GM19324 (cell line): Measurements from ENCODE around the gene SYT17.
"Not testable (repeated sequence)": the region's sequence is repeated elsewhere in the genome, so short reads cannot be mapped to it uniquely, and the experiment has no call there.

Experiments used
- ATAC-seq: cut with Tn5 transposase; IDR thresholded peaks from one replicate; pipeline ENCODE4 v1.9.1; 2021; ENCODE audit warnings: mild to moderate bottlenecking, moderate library complexity; ENCODE audit not compliant: unreplicated experiment, low FRiP score

Gene SYT17

GRCh38 chr16:19172098-19172780, 4.2 kb downstream of the SYT17 start:
- ATAC-seq: no peak

GRCh38 chr16:19173059-19173458, 5.0 kb downstream of the SYT17 start:
- no peak for ATAC-seq

- ATAC-seq: no peak
These were observed 5.8 kb downstream of the SYT17 start for GRCh38 chr16:19173649-19174383.

- no peak for ATAC-seq
These were observed 6.4 kb downstream of the SYT17 start for GRCh38 chr16:19174478-19174877.

DNA sequence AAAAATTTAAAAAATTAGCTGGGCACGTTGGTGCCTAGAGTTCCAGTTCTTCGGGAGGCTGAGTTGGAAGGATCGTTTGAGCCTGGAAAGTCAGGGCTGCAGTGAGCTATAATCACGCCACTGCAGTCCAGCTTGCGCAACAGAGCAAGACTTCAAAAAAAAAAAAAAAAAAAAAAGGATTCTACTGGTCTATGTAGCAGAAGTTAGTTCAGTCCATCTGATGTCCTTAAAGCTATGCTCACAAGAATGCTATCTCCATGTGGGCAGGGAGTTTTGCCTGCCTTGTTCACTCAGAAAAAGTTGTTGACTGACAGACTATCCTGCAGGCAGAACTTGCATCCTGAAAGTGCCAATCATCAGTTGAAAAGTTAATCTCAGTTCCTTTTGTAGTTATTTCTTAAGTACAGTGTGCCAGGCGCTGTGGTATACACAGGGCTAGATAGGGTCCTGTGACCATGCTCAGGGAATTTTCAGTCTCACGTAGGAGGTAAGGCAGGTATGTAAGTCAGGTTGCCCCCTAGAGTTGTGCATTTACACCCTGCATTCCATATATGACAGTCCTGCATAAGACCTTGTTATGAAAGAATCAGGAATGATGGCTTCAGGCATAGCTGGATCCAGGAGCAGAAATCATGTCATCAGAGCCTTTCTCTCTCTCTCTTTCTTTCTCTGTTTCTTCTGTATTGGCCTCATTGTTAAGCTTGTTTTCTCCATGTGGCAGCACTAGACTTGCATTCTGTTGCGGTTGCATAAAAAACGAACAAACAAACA, 7.6 kb downstream of the SYT17 start:
- no peak for ATAC-seq

DNA sequence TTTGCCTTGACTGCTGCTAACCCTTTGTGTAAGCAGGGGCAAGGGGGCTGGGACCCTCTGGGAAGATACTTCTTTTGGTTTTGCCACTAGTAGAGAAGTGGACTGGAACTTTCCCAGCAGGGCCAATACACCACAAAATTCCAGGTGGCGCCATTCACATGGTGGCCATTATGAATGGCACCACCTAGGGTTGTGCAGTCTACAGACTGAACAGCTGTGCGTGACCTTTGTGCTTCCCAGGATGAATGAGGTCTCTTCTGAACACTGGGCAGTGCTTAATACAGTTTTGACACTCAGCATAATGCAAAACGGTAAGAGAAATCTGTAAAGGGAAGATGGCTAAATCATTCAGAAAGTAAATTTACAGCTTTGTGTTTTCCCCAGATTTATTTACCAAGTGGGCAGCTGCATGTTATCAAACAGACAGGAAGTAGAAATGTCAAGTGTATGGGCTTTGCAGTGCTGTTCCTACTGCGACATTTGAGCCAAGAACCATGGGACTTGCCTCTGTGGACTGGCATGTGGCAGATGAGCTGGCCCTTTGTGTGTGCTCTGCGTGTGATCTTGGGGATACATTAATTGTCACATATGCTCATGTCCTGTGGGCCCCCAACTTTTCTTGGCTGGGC, 9.2 kb downstream of the SYT17 start:
- ATAC-seq: no peak

DNA sequence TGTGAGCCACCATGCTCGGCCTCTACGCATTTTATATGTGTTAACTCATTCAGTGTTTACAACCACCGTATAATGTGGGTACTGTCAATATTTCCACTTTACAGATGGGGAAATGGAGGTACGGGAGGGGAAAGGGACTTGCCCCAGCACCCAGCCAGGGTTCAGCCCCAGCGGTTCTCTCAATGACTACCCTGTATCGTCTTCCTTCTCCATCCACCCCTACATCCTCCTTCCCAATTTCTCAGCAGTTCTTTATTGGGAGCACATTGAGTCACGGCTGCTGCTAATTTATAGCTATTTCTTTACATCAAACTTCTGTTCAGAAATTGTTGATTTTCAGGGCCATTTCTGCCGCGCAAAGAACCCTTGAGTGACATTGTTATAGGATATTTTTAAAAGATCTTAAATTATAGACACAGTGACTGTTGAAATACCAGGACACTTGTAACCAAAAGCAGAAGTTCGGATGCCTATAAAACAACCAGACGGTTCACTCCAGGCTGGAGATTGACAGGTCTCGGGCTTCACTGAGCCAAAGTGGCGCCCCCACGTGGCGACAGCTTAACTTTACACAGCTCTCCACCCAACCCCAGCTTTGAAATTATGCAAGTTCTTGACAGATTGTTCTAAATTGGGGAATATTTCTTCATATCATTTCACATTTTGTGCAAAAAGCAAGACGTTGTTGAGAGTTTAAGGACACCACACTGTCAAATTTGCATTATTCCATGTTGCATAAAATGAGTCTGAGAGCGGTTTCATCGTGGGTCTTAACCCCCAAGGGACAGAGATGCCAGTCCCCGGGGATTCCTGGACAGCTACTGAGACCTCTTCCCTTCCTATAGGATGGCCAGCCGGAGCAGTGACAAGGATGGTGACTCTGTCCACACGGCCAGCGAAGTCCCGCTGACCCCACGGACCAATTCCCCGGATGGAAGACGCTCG, 11.8 kb downstream of the SYT17 start:
- no peak for ATAC-seq

DNA sequence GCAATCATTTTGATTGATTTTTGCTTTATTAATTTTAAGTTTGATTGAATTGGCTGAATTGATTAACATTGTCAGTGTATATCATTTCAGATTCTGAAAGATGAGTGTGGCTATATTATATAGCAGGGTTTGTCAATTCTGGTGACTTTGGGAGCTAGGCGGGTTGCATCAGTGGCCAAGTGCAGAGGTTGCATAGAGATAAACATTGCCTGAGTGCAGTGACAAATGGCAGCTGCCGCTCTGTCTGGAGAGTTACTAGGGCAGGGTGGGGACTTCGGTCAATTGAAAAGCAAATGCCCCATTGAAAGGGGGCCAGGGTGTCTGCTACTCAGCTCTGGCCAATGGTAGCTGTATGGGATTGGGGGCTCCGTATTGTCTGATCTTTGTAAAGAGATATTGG, 12.7 kb downstream of the SYT17 start:
- ATAC-seq: no peak

GRCh38 chr16:19182481-19182880, 14.4 kb downstream of the SYT17 start:
- ATAC-seq: no peak

DNA sequence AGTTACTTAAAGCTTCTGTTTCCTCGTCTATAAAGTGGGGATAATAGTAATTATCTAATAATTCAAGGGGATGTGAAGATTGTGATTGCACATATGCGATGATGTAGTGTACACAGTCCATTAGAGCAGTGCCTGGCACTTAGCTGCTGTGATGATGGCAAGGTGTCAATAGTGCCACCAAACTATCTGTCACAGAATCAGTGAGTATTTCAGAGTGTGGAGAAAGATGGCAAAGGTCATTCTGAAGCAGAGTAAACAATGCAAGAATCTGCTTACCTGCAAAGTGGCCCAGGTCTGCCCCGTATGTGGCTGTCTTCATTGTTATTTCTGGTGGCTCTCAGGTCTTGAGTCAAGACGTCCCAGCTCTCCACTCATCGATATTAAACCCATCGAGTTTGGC, 15.1 kb downstream of the SYT17 start:
- ATAC-seq: no peak

GRCh38 chr16:19184823-19185509, 16.9 kb downstream of the SYT17 start:
- ATAC-seq: no peak

DNA sequence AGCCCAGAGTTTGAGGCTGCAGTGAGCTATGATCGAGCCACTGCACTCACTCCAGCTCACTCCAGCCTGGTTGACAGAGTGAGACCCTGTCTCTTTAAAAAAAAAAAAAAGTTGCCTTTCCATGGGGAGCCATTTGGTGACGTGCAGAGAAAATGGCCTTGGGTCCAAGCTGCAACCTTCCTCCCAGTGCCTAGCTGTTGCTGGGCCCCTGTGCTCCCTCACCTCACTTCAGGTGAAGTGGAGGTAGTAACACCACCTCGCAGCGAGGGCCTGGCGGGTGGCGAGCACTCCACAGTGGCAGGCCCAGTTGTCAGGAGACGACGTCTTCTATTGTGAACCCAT, 17.4 kb downstream of the SYT17 start:
- ATAC-seq: no peak

- ATAC-seq: no peak
These were observed 18.4 kb downstream of the SYT17 start for GRCh38 chr16:19186408-19186807.

DNA sequence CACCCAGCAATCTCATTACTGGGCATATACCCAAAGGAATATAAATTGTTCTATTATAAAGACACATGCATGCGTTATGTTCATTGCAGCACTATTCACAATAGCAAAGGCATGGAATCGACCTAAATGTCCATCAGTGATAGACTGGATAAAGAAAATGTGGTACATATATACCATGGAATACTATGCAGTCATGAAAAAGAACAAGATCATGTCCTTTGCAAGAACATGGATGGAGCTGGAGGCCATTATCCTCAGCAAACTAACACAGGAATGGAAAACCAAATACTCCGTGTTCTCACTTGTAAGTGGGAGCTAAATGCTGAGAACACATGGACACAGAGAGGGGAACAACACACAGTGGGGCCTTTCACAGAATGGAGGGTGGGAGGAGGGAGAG, 19.9 kb downstream of the SYT17 start:
- not testable (repeated sequence) for ATAC-seq

DNA sequence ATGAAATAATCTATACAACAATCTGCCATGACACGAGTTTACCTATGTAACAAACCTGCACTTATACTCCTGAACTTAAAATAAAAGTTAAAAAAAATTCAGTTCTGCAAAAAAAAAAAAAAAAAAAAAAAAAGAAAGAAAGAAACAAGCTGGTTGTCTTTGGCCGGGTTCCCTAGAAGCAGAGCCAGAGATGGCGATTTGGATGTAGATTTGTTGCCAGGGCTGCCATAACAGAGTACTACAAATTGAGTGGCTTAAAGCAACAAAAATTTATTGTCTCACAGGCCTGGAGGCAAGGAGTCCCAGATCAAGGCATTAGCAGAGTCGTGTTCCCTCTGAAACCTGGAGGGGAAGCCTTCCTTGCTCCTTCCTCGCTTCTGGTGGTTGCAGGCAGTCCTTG, 20.4 kb downstream of the SYT17 start:
- ATAC-seq: no peak

GRCh38 chr16:19192865-19193264, 24.8 kb downstream of the SYT17 start:
- no peak for ATAC-seq

- ATAC-seq: no peak
These were observed 28.8 kb downstream of the SYT17 start for GRCh38 chr16:19196871-19197270.

DNA sequence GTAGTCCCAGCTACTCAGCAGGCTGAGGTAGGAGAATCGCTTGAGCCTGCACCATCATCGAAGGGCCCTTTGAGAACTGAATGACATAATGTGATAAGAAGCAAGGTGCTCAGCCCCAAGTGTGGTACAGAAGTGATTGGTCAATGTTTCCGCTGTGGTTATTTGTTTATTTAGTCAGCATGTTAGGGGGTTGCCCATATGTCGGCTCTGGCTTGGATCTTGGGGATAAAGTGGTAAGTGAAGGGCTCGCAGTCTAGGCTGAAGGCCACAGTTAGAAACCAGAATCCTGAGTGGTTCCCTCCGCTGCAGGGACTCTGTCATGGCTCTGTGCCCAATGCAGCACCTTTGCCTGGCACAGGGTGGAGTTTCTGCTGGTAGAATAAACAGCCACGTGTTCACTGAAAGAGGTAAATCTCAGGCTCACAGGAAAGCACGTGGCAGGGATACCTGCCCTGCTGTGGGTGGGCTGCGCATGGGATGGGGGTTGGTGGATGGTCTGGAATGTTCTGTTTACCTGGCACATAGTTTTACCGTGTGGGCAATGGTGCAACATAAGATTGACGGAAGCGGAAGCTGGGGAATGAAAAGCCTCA, 35.4 kb downstream of the SYT17 start:
- no peak for ATAC-seq

DNA sequence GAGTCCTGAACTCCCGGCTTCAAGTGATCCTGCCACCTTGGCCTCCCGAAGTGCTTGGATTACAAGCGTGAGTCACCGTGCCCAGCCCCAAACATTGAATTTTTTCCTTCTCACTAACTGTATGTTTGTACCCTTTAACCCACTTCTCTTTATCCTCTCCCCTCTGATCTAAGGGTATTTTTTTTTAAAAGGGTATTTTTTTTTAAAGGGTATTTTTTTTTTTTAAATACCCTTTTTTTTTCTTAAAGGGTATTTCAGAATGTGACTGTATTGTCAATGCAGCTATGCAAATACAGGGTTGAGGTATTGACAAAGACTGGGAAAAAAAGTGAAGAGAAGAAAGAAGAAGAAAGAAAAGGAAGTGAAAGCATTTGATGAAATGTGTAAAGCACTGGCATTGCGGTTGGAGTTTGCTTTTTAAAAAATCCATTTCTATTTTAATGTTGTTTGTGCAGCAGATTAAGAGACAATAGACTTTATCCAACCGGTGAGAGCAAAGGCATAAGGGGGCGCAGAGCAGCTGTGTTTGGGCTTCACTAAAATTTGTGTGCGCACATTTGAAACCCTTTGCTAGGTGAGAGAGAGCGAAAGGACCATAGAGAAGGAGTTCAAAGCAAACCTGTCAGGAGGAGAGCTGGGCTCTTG, 42.4 kb downstream of the SYT17 start:
- ATAC-seq: no peak
